GM18498 (cell line): Measurements from ENCODE around the gene SMC6.
A peak's percentile ranks its signal among the peaks of the same experiment; 100 is the strongest.

ENCODE experiments used
- ATAC-seq: cut with Tn5 transposase; IDR thresholded peaks from one replicate; pipeline ENCODE4 v1.9.1; 2021; ENCODE audit warnings: mild to moderate bottlenecking, moderate library complexity; ENCODE audit not compliant: unreplicated experiment

The SMC6 gene

DNA sequence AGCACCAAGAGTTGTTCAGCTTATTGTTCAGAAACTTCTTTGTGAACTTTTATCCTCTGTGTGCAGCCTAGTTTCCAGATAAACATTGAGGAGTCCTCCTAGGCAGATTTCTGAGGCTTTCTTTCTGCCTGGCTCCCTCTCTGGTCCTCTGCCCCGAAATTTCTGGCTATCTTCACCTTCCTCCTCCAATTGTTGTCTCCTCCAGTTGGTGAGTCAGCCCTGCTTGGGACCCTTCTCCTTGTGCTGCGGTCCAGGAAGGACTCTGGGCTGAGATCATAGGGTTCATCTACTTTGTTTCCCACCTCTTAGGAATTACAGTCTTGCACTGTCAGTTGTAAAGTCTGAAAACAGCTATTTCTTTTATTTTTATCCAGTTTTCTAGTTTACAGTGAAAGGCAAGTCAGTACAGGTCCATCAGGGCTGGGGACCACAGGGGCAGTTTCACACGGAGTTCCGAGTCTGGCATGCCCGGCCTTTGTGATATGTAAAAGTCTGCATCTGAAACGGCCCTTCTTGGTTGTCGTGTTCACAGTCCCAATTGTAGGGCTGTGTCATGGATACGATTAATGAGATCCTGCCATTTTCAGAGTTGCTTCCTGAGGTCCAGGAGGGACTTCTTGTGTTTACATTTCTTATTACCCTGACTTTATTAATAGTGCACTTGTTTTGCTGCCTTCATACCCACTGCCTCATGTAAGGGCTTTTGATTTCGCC is 100.8 kb downstream of the SMC6 start:
- no peak for ATAC-seq

DNA sequence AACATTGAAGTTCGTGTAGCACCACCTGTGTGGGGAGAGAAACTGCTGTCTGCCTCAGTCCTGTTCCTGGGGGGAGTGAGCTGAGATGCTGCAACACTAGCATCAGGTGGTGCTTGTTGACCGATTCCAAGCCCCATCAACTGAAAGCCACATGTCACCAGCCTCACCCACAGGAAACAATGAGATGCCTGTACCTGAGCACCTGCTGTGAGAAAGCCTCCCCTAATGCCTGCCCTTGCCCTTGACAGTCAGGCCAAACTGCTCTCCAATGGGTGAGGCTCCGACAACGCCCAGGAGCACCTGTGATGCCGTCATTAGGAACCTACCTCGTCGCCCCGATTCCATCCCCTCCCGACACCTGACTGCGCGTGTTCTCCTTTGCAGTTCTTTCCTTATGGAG is 104.6 kb downstream of the SMC6 start:
- no peak for ATAC-seq

DNA sequence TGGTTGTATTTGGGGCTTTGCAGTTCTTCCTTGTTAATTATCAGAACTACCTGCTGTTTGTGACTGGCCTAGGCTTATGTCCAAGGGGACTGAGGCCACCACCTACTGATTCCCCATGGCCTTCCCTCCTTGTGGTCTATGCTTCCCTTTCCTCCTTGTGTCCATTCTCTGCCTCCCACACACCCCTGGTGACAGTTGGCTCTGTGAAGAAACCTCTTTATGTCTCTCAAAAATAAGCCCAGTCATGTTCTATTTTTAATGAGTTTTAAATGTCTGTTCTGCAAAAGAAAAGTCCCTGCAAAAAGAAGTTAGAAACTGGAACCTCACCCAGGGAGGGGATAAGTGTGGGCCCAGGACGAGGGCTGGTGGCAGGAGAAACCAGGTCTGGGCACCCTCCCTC is 105.0 kb downstream of the SMC6 start:
- ATAC-seq: no peak

DNA sequence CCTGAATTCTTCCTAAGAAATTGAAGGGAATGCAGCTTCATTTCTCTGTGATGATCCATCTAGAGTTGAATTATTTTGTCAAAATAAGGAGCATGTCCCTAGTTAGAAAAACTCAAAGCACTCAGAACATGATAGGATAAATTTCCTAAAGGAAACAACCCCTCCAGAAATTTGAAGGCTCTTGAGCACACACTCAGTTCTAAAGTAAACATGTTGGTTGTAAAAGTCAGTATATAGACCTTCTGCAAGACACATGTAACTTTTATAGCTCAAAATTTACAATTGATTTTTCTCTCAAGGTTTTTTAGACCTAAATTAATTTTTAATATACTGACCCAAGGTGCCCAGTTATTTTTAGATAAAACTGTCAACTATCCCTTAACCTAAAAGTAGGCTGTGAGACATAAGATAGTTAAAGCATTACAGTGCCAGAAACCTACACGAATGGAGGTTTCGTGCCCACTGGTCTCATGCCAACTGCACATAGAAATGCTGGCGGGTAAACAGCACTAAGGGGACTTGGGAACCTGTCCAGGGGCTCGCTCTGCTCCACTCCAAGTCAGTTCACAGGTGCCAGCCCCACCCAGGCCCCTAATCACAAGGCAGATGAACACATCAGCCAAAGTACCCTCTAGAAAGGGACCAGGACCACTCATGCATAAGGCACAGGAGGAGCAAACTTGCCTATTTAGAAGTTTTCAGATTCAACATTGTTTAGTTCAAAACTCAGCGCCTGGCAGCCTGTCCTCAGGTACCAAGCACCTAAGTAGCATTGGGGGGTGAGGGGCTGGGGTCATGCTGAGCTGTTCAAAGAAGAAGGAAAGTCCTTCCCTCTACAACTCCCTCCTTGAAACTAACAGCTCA is 106.5 kb downstream of the SMC6 start:
- ATAC-seq: no peak

DNA sequence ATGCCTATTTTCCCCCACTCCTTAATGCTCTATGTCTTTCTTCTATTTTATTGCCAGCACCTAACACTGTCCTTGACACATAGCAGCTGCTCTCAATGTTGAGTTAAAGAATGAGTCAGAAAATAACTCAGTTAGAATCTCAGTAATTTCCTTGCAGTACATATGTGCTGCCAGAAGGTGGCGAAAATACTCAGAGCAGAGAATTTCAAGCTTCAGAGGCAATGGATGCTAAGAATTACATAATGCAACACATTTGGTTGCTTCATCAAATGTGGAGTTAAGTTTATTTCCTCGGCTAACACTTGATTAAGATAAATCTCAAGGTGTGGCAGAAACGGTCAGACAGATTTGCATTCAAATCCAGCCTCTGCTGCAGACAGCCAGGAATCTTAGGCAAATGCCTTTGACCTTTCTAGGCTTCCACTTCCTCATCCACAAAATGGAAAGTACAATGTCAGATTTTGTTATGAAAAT is 107.5 kb downstream of the SMC6 start:
- ATAC-seq: peak; percentile 83

DNA sequence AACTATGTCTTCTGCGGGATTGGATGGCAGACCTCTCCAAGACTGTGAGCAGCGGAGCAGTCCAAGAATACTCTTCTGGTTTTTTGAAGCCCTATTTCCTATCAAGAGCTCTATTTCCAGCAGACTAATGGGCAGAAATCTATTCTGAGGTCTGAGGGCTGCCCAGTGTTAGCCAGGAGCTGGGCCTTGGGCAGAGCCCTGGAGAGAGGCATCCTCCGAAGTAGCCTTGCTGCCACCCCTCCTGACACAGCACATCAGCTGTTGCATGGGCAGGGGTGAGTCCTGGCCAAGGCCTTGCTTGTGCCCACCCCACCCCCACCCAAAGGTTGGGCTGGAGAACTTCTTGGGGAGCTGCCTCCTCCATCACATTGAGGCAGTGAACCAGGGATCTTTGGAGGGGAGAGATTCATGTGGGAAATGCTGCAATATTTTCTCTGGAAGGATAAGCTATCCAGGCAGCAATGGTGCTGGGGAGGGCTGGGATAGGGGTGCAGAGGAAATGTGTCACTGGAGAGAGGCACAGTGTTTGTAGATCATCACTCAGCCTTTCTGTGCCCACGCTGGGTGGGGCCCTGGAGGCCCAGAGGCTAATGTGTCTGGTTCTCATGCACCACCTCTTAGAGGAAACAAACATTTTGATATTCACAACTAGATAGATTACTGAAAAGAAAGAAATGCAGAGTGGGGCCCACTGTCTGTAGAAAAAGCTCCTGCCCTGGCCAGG is 108.5 kb downstream of the SMC6 start:
- no peak for ATAC-seq

DNA sequence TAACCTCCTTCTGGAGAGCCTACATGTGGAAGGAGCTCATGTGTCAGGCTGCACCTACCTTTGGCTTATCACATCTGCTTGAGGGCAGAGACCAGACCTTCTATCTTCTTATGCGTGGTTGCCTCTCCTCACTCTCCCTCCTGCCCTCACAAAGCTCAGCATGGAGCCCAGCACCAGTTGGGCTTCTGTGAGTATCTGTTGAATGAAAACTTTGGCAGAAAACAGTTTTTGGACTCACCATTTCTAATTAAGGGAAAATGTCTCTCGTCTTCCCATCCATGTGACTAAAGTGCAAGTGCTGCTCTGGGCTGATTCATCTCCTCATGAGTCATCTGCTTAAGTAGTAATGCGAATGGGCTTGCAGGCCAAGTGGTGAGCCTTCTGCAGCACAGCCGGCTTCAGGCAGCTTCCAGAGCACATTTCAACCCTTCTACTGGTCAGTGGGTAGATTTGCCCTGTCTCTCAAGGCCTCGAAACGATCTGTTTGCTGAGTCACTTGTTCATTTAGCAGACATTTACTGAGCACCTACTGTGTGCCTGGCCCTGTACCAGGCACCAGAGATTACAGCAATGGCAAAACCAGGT is 110.5 kb downstream of the SMC6 start:
- ATAC-seq: no peak

DNA sequence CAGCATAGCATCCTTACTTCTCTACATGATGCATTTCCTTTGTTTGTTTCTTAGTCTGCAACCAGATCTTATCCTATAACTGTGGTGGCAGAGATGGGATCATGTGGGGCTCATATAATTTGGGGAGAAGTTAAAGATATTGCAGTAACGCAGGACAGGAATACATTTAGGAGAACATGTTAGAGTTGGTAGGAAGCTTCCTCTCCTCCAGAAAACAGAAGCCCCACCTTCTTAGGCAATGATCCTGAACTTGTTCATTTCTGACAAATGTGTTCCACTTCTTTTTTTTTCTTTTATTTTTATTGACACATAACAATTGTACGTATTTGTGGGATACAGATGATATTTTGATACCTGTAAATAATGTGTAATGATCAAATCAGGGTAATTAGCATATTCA is 113.2 kb downstream of the SMC6 start:
- no peak for ATAC-seq

DNA sequence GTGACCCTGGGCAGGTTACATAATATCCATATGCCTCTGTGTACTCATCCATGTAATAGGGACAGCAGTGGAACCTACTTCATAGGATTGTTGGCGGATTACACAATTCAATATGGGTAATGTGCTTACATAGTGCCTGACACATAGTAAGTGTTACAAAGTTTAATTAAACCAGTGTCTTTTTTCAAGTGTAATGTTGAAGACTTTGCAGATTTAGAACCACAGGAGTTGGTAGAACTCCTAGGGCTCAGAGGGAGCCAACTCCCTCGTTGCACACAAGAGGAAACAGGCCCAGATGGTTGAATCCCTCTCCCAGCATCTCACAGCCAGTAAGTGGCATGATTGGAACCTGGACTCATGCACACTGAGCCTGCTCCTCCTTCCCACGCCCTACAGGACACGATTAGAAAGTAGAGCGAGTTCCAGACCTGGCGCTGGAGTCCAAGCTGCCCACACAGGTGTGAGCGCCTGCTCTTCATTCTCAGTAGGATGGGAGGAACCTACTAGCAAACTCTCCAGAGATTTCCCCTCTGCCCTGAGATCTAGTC is 115.3 kb downstream of the SMC6 start:
- no peak for ATAC-seq

DNA sequence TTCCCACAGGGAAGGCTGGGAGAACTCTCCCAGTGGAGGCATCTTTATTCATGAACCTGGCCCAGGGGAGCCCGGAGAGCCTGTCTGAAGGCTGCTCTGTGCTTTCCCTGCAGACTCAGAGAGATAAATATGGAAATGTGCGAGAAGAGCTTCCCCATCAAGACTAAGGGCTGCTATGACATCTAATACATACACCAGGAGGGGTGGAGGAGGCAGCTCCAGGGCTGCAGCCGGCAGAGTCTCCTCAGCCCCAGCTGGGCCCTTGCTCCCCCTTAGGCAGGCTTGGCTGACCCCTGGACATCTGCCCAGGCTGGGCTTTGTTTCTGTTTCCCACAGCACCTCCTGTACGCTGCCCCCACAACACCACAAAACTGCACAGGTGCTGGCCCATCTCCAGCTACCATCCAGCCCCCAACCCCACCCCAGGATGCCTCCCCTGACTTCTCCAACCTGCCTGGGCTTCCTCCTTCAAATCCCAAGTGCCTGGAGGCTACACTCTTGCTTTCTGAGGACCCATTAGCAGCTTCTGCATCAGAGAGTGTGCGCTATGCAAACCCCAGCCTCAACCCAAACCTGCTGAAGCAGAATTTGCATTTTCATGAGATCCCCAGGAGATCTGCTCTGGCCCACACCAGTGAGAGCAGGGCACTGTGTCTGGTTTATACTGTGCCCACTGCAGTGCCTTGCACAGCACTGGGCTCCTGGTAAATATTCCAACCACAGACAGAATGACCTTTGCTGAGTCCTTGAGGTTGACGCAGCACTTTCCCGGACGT is 116.3 kb downstream of the SMC6 start:
- no peak for ATAC-seq

DNA sequence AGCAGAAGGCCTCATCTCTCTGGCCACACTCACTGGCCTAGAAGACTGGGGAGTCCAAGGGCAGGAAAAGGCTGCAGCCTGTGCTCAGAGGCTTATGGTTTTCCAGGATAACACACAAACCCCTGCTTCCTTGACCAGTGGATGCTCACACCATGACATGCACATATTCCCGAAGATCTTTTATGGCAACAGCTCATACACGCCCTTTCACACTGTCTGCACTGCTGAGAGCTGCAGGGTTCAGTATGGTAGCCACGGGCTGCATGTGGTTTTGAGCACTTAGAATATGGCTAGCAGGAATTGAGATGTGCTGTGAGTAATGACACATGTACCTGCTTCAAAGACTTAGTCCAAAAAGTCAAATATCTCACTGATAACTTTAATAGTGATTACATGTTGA is 117.4 kb downstream of the SMC6 start:
- no peak for ATAC-seq

DNA sequence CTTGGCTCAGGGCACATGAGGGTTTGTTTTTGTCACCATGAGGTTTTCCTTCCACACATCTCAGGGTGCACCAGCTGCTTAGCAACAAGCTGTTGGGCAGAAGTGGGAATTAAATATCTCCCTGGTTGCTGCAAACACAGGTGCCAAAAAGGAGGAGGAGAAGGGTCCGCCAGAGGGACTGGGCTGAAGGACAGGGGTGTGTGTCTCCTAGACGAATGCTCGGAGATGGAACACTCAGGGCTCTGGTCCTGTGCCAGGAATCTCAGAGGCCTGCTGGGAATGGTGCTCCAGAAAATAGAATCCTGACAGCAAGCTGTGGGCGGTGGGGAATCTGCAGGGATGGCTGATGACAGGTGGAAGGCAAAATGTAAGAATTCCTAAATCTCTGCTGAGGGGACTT is 118.6 kb downstream of the SMC6 start:
- no peak for ATAC-seq

DNA sequence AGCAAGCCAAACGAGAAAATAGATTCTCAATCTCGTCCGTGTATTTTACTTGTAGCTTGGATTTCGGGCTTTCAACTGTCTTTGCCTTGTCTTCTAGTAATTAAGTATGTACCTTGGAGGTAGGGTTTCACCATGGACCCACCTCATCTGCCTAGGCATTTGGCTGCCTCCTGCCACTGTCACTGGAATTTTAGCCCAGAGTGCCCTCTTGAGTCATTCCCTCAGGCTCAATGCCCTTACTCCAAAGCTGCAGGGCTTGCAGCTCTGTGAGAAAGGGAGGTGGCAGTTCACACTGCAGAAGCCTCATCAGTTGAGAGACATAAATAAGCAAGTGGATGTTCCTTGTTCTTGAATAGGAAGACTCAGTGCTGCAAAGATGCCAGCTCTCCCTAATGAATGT is 123.5 kb downstream of the SMC6 start:
- no peak for ATAC-seq

DNA sequence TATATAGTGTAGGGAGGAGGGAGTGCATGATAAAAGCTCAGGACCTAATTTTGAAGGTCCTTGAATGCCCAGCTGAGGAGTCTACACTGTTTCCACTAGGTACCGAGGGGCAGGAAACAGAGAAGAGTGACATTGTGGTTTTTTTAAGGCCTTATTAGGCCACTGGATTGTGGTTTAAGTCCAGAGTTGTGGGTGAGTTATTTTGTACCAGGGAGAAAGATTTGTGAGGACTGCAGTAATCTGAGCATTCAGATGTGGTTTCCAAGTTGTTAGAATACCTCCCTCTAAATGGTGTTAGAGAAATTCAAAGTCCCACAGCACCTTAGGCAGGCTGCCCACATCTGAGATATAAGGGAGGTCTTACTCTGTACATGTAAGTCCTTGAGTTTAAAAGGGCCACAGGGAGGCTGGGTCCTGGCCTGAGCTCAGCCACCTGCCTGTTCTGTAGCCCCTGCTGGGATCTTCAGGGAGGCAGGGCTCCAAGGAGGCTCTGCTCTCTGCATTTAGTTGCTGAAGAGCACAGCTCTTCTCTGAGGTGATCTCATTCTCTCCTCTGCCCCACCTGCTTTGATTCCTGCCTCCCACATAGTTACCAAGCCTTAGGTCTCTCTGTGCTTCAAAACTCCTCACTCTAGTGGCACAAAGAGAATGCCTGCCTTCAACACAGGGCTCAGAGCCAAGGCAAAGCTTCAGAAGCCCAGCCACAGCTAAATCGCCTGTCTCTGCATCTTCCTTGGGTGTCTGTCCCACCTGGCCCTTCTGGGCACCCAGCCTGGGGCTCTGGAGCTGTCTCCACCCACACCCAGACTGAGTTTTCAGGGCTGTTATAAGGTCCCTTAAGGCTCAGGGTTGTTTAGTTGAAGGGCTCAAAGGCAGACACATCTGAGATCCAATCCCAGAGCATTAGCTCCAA is 125.0 kb downstream of the SMC6 start:
- ATAC-seq: peak; percentile 52

DNA sequence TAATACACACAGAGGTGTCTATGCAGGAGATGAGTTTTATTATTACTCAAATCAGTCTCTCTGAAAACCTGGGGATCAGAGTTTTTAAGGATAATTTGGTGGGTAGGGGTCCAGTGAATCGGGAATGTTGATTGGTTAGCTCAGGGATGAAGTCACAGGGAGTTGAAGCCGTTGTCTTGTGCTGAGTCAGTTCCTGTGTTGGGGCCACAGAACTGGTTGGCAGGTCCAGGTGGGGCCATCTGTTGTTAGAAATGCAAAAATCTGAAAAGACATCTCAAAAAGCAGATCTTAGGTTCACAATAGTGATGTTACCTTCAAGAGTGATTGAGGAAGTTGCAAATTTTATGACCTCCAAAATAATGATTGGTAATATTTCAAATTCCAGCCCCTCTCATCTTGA is 126.2 kb downstream of the SMC6 start:
- no peak for ATAC-seq

DNA sequence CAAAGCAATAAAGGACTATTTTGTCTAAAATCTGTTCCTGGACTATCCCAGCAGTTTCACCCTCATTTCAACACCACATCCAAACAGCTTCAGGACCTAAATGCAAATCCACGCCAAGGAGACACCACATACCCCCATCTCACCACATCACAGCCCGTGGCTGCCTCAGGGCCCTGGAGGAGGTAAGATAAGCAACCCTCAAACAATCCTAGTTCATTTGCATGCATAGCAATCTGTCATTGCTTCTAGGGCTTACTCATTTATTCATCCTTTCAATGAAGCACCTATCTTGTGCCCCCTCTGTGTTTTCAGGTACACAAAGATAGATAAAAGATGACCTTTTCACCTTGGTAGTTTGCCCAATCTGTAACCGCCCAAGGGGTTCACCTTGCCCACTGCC is 126.6 kb downstream of the SMC6 start:
- no peak for ATAC-seq

DNA sequence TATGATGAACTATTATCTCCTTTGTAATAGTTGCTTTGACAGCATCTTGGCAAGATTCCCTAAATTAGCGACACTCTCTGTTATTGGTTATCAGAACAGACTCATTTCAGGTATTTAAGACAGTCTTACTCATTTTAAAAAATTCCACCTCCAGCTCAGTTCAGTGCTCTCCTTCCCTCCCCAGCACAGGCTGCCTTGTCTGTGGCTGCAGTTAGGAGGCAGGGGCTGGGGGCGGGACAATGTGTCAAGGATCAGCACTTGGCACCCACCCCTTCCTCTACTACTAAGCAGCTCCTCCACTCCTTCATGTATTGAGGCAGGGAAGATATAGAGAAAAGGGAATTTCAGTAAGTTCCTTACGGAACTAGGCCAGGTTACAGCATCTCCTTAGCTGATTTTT is 128.2 kb downstream of the SMC6 start:
- no peak for ATAC-seq

DNA sequence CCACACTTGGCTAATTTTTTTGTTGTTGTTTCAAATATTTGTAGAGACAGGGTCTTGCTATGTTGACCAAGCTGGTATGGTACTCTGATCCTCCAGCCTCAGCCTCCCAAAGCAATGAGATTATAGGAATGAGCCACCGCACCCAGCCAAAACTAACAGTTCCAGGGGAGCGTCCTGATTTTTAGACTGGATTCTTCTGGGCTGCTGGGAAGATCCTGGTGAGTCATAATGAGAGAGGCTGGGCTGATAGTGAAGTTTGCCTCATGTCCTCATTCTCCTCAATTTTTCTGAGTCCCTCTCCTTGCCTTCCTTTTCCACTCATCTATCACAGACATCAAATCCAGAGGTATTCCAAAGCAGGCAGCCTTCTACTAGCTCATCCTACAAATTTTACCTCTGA is 131.8 kb downstream of the SMC6 start:
- ATAC-seq: no peak

DNA sequence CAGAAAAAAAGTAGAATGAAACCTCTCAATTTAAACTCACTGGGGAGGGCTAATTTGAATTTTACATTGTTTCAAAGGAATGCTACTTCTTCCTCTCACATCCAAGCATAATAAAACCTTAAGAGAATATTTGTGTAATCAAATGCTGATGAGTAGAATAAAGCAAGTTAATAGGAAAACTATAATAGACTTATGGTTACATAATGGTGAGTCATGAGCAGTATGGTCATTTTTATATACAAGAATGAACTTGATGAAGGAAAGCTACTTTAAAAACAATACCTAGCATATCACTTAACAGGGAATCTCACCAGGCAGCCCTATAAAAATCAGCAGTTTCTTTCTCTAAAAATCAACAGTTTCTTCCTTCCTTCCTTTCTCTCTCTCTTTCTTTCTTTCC is 132.8 kb downstream of the SMC6 start:
- no peak for ATAC-seq
